ENCODE data around the gene LMTK2.

DNA sequence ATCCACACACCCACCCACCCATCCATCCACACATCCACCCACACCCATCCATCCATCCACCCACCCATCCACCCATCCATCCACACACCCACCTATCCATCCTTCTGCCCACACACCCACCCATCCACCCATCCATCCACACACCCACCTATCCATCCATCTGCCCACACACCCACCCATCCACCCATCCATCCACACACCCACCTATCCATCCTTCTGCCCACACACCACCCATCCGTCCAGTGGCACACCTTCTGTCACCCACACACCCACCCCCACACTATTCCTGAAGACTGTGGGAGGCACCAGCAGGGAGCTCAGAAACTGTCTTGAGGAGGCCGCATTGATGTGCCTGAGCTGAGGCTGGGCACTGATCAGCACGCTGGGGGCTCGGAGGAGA is 136.3 kb downstream of the LMTK2 start:
- no peak for TF ChIP-seq GATA2 (IDR thresholded peaks at IDR 0.05; ENCODE audit: low read depth, low read length)
- no peak for TF ChIP-seq GATA3 (IDR thresholded peaks at IDR 0.05; ENCODE audit: low read depth, low read length)

Measured in SH-SY5Y (cell line).